Muscle of leg (tissue), 16 donors: Measurements from ENCODE around the gene PIN1. TPM values are rescaled to one million over a fixed set of nuclear protein-coding genes. Genes with fewer than 3 reads are reported as not detected.
"Not testable (repeated sequence)": the region's sequence is repeated elsewhere in the genome, so short reads cannot be mapped to it uniquely, and the experiment has no call there.

ENCODE experiments used
- DNase-seq: peaks from one replicate; pipeline ENCODE4 v3.0.0; 2013
- H3K27ac ChIP-seq: one replicate; pipeline ENCODE4 v1.5.1; 2013; ENCODE audit warnings: mild to moderate bottlenecking, low read length, control low read depth
- H3K27me3 ChIP-seq: one replicate; pipeline ENCODE4 v1.6.1; 2013; ENCODE audit warnings: low read length; ENCODE audit not compliant: control insufficient read depth, insufficient read depth
- H3K36me3 ChIP-seq: one replicate; pipeline ENCODE4 v1.6.1; 2013; ENCODE audit warnings: low read length; ENCODE audit not compliant: control insufficient read depth, insufficient read depth
- H3K4me1 ChIP-seq: one replicate; pipeline ENCODE4 v1.6.1; 2013; ENCODE audit warnings: low read length; ENCODE audit not compliant: control insufficient read depth, insufficient read depth
- H3K4me3 ChIP-seq: one replicate; pipeline ENCODE4 v1.5.1; 2013; ENCODE audit warnings: low read length, control low read depth
- H3K9me3 ChIP-seq: replicated peaks from 2 replicates; pipeline ENCODE4 v1.6.1; 2013; ENCODE audit warnings: low read depth, low read length; ENCODE audit not compliant: control insufficient read depth
- WGBS: methylation state at CpG from one replicate; pipeline ENCODE4 v1.1.5; 2013; ENCODE audit warnings: missing lambda C conversion rate; ENCODE audit not compliant: insufficient coverage; 5-methylcytosine and 5-hydroxymethylcytosine counted together
- long read RNA-seq, 11 donors: transcript quantifications; one replicate each; lab custom pipeline, GENCODE V29; 2026
- polyA plus RNA-seq, 8 donors: library from polyadenylated mRNA; unstranded; fragments of 120-200 nt; gene quantifications; one replicate each; pipeline versions ENCODE4 v1.2.1 to v1.2.3, GENCODE V29; 2013; ENCODE audit warnings: inconsistent platforms in 1 of 8, low replicate concordance in 1 of 8; ENCODE audit not compliant: insufficient read length in 8 of 8, insufficient read depth in 1 of 8
- total RNA-seq: library from RNA; stranded (reverse); fragments of 120-200 nt; gene quantifications from one replicate; pipeline ENCODE4 v1.2.4, GENCODE V29; 2013

PIN1 gene
- total RNA-seq (87.9 TPM), polyA plus RNA-seq (10 to 100 TPM; 75.0 to 91.8 (median 80.4) TPM)
- long read RNA-seq, donor 1, full-length matches to known transcripts = 21 of 21 reads
- long read RNA-seq, donor 1, partial matches to known transcripts = 0 of 21 reads
- long read RNA-seq, donor 1, other reads (novel, unspliced or antisense) = 0 of 21 reads
- long read RNA-seq, donor 2, partial matches to known transcripts = 0 of 3 reads
- long read RNA-seq, donor 2, other reads (novel, unspliced or antisense) = 0 of 3 reads
- long read RNA-seq, donor 3, full-length matches to known transcripts = 58 of 58 reads
- long read RNA-seq, donor 3, partial matches to known transcripts = 0 of 58 reads
- long read RNA-seq, donor 3, other reads (novel, unspliced or antisense) = 0 of 58 reads
- long read RNA-seq, donor 4, transcript PIN1-201 (4 exons, 997 nt) = major isoform, 26 of 29 reads
- long read RNA-seq, donor 4, partial matches to known transcripts = 0 of 29 reads
- long read RNA-seq, donor 4, other reads (novel, unspliced or antisense) = 0 of 29 reads
- long read RNA-seq, donor 5, full-length matches to known transcripts = 121 of 128 reads
- long read RNA-seq, donor 5, partial matches to known transcripts = 7 of 128 reads
- long read RNA-seq, donor 5, other reads (novel, unspliced or antisense) = 0 of 128 reads
- long read RNA-seq, donor 6, full-length matches to known transcripts = 91 of 106 reads
- long read RNA-seq, donor 6, partial matches to known transcripts = 15 of 106 reads
- long read RNA-seq, donor 6, other reads (novel, unspliced or antisense) = 0 of 106 reads
- long read RNA-seq, donor 7, transcript PIN1-201 (4 exons, 997 nt) = major isoform, 45 of 48 reads
- long read RNA-seq, donor 7, partial matches to known transcripts = 0 of 48 reads
- long read RNA-seq, donor 7, other reads (novel, unspliced or antisense) = 0 of 48 reads
- long read RNA-seq, donor 8, full-length matches to known transcripts = 42 of 42 reads
- long read RNA-seq, donor 8, partial matches to known transcripts = 0 of 42 reads
- long read RNA-seq, donor 8, other reads (novel, unspliced or antisense) = 0 of 42 reads
- long read RNA-seq, donor 9, full-length matches to known transcripts = 34 of 39 reads
- long read RNA-seq, donor 9, partial matches to known transcripts = 0 of 39 reads
- long read RNA-seq, donor 9, other reads (novel, unspliced or antisense) = 5 of 39 reads
- long read RNA-seq, donor 10, full-length matches to known transcripts = 58 of 58 reads
- long read RNA-seq, donor 10, partial matches to known transcripts = 0 of 58 reads
- long read RNA-seq, donor 10, other reads (novel, unspliced or antisense) = 0 of 58 reads
- long read RNA-seq, donor 11, full-length matches to known transcripts = 41 of 41 reads
- long read RNA-seq, donor 11, partial matches to known transcripts = 0 of 41 reads
- long read RNA-seq, donor 11, other reads (novel, unspliced or antisense) = 0 of 41 reads

GRCh38 chr19:9834726-9835506, at the start of gene PIN1:
PIN1 (plus strand) TSS chr19:9835318; CDS start chr19:9835345, 27 bp downstream.
- Histone ChIP-seq H3K27me3 (no peaks in the 10 kb centered on the region), H3K27ac (peak within 1 kb of the TSS; percentile 65), H3K36me3 (peaks cover 33% of the 10 kb centered on the region), H3K4me1 (peaks cover 13% of the 10 kb centered on the region), H3K4me3 (peak within 1 kb of the TSS; percentile 88), H3K9me3 (no peaks in the 10 kb centered on the region)
- WGBS = 0% methylated on average over 73 of the region's 73 CpGs
- peak; percentile 100 for DNase-seq

GRCh38 chr19:9785367-9786331, 49.5 kb upstream of the PIN1 start:
- Histone ChIP-seq H3K27ac (peak overlapping the region; percentile 99), H3K9me3 (no peaks in the 10 kb centered on the region), H3K27me3 (no peaks in the 10 kb centered on the region), H3K4me1 (peaks cover 6% of the 10 kb centered on the region), H3K36me3 (no peaks in the 10 kb centered on the region), H3K4me3 (peak overlapping the region; percentile 72)
- 1% methylated on average over 34 of the region's 74 CpGs for WGBS
- peak; percentile 97 for DNase-seq

- Histone ChIP-seq H3K9me3 (no peaks in the 10 kb centered on the region), H3K4me1 (peaks cover 7% of the 10 kb centered on the region), H3K27me3 (no peaks in the 10 kb centered on the region), H3K27ac (peak overlapping the region; percentile 99), H3K36me3 (no peaks in the 10 kb centered on the region), H3K4me3 (peak overlapping the region; percentile 72)
- WGBS = 83% methylated on average over 1 of the region's 9 CpGs
- DNase-seq = no peak
Observed at GRCh38 chr19:9786342-9786741, 48.8 kb upstream of the PIN1 start.

GRCh38 chr19:9786819-9787218, 48.3 kb upstream of the PIN1 start:
- H3K4me1 ChIP-seq = peaks cover 10% of the 10 kb centered on the region
- no peaks in the 10 kb centered on the region for H3K36me3 ChIP-seq
- H3K27me3 ChIP-seq = no peaks in the 10 kb centered on the region
- DNase-seq = no peak
- H3K27ac ChIP-seq = no peak overlapping the region
- no peak overlapping the region for H3K4me3 ChIP-seq
- no peaks in the 10 kb centered on the region for H3K9me3 ChIP-seq
- 97% methylated on average over 6 of the region's 8 CpGs for WGBS

- H3K36me3 ChIP-seq = not testable (repeated sequence)
Observed at GRCh38 chr19:9788604-9789003, 46.5 kb upstream of the PIN1 start.

GRCh38 chr19:9789066-9789465, 46.1 kb upstream of the PIN1 start:
- H3K4me1 ChIP-seq = peaks cover 10% of the 10 kb centered on the region
- DNase-seq = no peak
- WGBS = 78% methylated on average over 6 of the region's 11 CpGs
- no peaks in the 10 kb centered on the region for H3K36me3 ChIP-seq
- no peaks in the 10 kb centered on the region for H3K9me3 ChIP-seq
- no peak overlapping the region for H3K27ac ChIP-seq
- no peak overlapping the region for H3K4me3 ChIP-seq
- H3K27me3 ChIP-seq = no peaks in the 10 kb centered on the region

More at GRCh38 chr19:9788604-9789003, 46.5 kb upstream of the PIN1 start:
- not testable (repeated sequence) for DNase-seq, H3K27ac ChIP-seq, H3K4me1 ChIP-seq, H3K9me3 ChIP-seq, H3K27me3 ChIP-seq, H3K4me3 ChIP-seq
- WGBS = 90% methylated on average over 4 of the region's 13 CpGs

GRCh38 chr19:9789579-9789978, 45.5 kb upstream of the PIN1 start:
- H3K27ac ChIP-seq, H3K9me3 ChIP-seq, H3K27me3 ChIP-seq, DNase-seq, H3K36me3 ChIP-seq, H3K4me1 ChIP-seq, H3K4me3 ChIP-seq: not testable (repeated sequence)
- no CpG with 5 or more reads among the region's 5 CpGs for WGBS

- not testable (repeated sequence) for H3K4me3 ChIP-seq, H3K9me3 ChIP-seq, DNase-seq, H3K27me3 ChIP-seq, H3K36me3 ChIP-seq, H3K4me1 ChIP-seq
- WGBS = no CpG with 5 or more reads among the region's 6 CpGs
- H3K27ac ChIP-seq = peak overlapping the region; percentile 86
Observed at GRCh38 chr19:9791073-9791367, 44.1 kb upstream of the PIN1 start.
